Measurements from ENCODE around the gene C1QTNF9B. TPM values are rescaled to one million over a fixed set of nuclear protein-coding genes. Genes with fewer than 3 reads are reported as not detected.
"Not testable (repeated sequence)": the region's sequence is repeated elsewhere in the genome, so short reads cannot be mapped to it uniquely, and the experiment has no call there.

The C1QTNF9B gene
- total RNA-seq, 1 experiment from 2014 or later: 0.72 TPM

GRCh38 chr13:23894746-23895145, 2.6 kb downstream of the C1QTNF9B start:
- not testable (repeated sequence) for DNase-seq (ENCODE audit: low read depth)

- DNase-seq (ENCODE audit: low read depth): not testable (repeated sequence)
Observed at GRCh38 chr13:23893791-23894190, 3.5 kb downstream of the C1QTNF9B start.

DNA sequence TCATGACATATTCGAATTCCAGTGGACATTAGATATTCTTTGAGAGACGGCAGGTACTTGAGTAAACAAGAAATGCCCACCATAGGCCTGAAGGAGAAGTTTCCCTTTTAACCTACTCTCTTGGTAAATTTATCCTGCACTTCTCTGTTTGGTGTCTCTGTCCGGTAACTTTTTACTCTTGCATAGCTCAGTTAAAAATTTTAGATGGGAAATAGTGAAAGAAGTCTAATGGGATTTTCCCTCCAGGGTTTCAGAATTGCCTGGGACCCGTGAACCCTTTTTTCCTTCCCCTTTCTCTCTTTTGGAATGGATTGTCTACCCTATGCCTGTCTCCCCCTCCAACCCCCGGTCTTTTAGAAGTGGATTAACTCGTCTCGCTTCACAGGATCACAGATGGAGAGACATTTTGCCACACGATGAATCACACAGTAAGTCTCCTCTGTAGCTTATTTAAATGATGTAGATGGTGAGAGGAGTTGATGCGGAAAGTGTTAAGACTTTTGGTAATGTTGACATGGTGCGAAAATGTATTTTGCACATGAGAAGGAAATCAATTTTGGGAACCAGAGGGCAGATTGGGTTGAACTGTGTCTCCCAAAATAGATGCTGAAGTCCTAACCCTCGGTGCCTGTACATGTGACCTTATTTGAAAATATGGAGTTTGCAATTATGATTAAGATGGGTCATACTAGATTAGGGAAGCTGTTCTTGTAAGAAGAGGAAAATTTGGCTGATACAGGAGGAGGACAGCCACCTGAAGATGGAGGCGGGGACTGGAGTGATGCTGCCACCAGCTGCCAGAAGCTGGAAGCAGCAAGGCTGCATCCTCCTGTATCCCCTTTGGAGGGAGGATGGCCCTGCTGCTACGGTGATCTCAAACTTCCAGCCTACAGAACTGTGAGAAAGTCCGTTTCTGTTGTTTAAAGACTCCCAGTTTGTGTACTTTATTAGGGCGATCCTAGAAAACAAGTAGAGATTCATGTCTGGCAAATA, 7.4 kb downstream of the C1QTNF9B start:
- no peak for DNase-seq (ENCODE audit: low read depth)

DNA sequence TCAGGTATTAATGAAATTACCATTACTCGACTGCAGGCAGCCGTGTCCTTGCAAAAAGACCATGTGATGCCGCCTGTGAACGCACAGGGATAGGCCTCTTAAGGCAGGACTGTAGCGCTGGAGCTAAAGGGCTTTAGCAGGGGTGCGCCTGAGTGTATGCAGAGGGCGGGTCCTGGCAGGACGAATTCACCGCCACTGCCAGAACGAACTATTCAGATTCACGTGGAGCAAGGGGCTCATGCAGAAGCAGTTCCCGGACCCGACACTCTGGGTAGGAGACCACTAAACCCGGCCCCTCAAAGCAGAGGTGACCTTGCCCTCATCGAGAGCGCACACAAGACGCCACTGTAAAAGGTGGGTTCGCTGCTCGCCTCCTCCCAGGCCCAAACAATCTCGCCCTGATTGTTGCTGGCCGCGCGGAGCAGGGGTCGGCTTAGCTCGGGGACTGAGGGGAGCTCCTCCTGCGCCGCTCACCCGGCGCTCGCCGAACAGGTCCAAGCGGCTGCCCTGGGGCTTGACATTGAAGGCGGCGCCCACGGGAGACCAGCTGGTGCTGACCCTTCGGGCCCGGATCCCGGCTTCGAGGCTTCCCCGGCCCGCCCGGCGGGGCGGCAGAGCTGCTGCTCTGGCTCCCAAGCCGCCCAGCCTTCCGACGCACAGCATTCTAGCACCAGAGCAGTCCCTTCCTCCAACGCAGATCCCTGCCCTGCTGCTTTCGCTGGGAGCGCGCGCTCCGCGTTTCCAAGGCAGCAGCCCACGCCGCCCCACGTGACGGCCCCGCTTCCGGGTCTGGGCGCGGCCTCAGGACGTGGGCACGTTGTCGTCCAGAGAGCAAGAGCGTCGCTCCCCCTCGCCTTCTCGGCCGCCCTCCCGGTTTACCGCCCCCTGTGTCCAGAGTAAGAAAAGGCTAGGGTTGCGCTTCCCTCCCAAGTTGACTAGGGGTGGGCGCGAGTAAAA, 8.4 kb downstream of the C1QTNF9B start, which contains the start of gene MIPEP:
TSS of gene MIPEP (minus strand) at position 743 of the 957 bp plus-strand sequence. CDS start at position 663, 80 bp downstream.
- DNase-seq (ENCODE audit: low read depth): peak; percentile 95

DNA sequence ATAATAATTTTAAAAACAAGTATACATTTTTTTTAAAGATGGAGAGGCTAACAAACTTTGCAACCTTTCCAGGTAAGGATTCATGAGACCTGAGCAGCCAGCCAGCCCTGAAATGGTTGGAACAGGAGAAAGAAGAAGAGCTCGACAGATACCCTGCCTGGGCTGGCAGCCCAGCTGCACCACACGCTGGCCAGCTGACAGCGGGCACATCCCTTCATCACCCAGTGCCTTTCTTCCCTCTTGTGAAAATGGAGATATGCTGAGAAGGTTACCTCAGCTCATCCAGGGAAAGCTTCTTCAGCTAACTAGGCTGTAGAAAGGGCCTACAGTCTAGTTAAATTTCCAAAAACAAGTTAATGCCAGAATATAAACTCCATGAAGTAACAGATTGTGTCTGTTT, 12.9 kb downstream of the C1QTNF9B start:
- DNase-seq (ENCODE audit: low read depth): not testable (repeated sequence)

DNA sequence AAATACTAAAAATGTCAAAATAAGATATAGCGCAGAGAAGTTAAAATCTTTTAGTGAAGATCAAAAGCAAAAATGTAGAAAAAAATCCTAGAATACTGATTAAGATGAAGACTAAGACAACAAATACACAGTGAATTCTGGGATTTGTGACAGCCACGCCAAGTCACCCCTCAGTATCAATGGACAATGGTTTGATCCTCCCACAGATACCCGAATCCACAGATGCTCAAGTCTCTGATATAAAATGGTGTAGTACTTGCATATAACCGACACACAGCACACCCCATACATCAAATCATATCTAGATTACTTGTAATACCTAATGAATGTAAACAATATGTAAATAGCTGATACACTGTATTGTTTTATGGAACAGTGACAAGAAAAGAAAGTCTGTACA, 14.0 kb downstream of the C1QTNF9B start:
- no peak for DNase-seq (ENCODE audit: low read depth)

- not testable (repeated sequence) for DNase-seq (ENCODE audit: low read depth)
Observed at GRCh38 chr13:23881402-23881800, 15.9 kb downstream of the C1QTNF9B start.

DNA sequence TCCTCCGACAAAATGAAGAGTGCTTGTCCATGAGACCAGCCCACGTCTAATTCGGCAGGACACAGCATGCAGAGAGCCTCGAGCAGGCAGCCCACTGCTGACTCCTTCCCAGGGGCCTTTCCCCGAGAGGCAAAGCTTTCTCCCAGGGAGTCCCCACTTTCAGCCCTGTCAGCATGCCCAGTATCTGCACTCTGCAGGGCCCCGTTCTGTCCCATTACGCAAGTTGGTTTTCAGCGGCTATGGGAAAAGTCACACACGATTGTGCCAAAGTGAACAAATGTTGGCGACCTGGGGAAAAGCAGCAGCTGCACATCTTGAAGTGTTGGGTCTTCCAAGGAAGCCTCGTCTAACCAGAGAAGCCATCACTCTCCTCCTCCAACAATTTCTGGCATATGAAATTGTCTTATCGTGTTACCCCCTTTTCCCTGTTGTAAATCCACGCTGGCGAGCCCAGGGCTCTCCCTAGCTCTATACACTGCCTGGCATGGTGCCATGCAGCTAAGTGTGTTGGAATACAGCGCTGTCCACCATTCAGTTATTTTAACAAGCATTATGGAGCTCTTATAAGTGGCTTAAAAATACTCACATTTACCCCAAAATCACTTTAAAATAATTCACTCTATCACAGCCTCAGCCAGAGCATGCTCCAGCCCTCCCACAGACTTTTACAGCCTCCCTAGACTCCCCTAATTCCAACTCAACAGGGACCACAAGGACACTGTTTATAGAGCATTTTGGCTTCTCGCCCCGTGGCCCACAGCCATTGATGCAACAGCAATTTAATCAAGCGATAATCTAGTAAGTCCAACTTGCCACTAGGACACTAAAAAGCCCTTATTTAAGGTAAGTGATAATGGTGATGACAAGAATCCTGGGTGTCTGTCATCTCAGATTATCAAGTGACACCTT, 16.6 kb downstream of the C1QTNF9B start:
- DNase-seq (ENCODE audit: low read depth): not testable (repeated sequence)

GRCh38 chr13:23877286-23877685, 20.0 kb downstream of the C1QTNF9B start:
- DNase-seq (ENCODE audit: low read depth): no peak

DNA sequence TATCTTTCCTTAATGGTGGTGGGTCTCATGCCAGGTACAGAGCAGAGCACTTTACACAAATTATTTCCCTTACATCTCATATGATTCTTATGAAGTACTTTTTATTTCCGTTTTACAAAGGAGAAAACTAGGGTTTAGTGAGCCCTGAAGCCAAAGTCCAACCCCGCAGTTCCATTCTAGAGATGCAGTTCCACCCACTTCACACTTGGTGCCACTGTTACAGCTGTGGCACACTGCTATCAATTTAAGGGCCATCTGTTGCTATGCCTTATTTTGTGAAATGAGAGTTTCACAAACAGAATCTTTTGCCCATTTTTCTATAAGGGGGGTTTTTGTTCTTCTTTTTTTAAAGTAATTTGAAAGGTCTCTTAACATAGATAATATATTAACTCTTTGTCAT, 21.0 kb downstream of the C1QTNF9B start:
- no peak for DNase-seq (ENCODE audit: low read depth)

GRCh38 chr13:23871616-23872220, 25.6 kb downstream of the C1QTNF9B start:
- peak; percentile 25 for DNase-seq (ENCODE audit: low read depth)

DNA sequence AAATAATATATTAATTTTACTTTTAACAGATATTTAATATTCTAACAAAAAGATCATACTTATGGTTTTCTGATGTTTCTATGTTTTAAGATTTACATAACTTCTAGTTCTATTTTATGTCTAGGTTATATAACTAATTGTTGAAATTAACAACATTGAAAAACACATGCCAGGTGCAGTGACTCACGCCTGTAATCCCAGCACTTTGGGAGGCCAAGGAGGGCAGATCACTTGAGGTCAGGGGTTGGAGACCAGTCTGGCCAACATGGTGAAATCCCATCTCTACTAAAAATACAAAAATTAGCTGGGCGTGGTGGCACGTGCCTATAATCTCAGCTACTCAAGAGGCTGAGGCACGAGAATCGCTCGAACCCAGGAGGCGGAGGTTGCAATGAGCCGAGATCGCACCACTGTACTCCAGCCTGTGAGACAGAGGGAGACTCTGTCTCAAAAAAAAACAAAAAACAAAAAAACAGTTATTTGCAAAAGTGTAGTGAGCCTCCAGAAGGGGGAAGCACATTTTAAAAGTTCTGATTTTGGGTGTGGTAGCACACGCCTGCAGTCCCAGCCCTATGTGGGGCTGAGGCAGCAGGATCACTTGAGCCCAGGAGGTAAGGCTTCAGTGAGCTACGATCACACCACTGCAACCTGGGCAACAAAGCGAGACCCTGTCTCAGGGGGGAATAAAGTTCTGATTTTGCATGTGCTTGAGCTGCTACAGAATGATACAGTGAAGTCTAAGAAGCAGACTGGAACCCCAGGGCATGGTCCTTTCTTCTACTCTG, 26.8 kb downstream of the C1QTNF9B start:
- no peak for DNase-seq (ENCODE audit: low read depth)

GRCh38 chr13:23868521-23868920, 28.8 kb downstream of the C1QTNF9B start:
- peak; percentile 27 for DNase-seq (ENCODE audit: low read depth)

- DNase-seq (ENCODE audit: low read depth): peak; percentile 56
Observed at GRCh38 chr13:23867027-23867491, 30.2 kb downstream of the C1QTNF9B start.

DNA sequence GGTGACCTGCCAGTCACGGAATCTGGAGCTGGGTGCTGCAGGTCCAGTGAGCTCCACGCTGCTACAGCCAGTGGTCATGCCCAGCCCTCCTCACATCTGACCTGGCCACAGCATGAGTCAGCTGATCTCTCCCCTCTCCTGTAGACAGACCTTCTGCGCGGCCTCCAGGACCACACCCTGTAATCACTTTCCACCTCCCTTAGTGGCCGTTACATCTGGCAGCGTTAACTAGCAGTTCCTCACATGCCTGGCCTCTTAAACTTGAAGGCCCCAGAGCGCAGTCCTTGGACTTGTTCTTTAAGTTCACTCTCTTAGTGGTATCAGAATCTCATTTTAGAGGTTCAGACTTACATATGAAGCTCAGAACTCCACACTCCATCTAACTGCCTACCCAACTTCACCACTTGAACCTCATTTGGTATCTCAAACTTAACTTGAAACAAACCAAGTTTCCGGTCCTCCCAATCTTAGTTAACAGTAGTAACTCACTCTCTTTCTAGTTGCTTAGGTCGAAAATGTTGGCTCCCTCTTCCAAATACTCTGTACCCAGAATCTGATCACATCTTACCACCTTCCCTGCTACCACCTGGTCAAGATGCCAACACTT, 30.8 kb downstream of the C1QTNF9B start:
- no peak for DNase-seq (ENCODE audit: low read depth)

DNA sequence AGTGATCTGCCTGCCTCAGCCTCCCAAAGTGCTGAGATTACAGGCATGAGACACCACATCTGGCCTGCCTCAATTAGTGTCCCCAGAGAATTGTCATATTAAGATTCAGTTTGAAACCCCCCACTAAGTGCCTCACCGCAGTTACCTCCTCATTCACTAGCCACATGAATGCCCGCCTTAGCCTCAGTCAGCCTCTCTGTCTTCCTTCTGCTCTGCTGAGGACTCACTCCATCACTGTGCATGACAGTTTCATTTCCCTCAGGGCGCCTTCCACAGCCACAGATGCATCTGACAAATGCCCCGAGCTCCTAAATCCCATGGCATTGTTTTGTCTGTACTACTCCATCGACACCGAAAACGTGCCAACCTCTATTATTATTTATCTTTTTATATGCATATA, 31.4 kb downstream of the C1QTNF9B start:
- no peak for DNase-seq (ENCODE audit: low read depth)

- no peak for DNase-seq (ENCODE audit: low read depth)
Observed at GRCh38 chr13:23865026-23865425, 32.3 kb downstream of the C1QTNF9B start.

DNA sequence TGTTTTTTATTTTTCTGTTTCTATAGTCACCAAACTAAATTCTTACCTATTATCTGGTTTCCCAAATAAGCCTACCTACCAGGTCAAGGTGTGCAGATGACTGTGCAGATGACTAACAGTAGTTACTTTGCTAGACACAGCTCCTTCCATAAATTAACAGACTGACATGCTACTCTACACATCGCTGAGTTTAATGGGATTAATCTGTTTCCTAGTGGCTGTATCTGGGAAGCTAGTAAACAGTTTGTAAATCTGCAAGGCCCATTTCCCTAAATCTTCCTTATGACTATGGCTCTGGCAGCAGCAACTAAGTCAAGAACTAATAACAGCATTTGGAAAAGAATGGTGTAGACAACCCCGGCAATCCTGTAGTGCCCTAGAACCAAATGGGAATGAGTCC, 36.0 kb downstream of the C1QTNF9B start:
- DNase-seq (ENCODE audit: low read depth): no peak

DNA sequence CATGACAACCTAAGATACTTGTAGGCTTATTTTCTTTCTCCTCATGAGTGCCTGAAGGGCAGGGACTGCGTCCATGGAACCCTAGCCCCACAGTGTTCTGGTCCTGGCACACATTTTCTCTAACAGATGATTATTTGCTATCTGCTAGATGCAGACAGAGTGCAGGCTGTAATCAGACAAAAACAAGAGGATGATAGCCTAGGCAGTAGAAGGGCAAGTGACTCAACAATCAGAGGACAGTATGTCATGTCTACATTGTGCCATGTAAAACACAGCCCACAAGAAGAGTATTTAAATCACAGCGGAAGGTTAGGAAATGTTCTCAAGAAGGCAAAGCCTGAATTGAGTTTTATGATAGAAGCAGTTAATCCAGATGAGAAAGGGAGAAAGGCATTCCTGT, 37.4 kb downstream of the C1QTNF9B start:
- DNase-seq (ENCODE audit: low read depth): no peak

Data from HT1080 (cell line).